GM19240 (cell line): ENCODE results near the gene EDRF1.

Experiments used
- DNase-seq: peaks from one replicate; pipeline ENCODE4 v3.0.0; 2011; ENCODE audit warnings: low spot score; ENCODE audit not compliant: insufficient read length

The EDRF1 gene

DNA sequence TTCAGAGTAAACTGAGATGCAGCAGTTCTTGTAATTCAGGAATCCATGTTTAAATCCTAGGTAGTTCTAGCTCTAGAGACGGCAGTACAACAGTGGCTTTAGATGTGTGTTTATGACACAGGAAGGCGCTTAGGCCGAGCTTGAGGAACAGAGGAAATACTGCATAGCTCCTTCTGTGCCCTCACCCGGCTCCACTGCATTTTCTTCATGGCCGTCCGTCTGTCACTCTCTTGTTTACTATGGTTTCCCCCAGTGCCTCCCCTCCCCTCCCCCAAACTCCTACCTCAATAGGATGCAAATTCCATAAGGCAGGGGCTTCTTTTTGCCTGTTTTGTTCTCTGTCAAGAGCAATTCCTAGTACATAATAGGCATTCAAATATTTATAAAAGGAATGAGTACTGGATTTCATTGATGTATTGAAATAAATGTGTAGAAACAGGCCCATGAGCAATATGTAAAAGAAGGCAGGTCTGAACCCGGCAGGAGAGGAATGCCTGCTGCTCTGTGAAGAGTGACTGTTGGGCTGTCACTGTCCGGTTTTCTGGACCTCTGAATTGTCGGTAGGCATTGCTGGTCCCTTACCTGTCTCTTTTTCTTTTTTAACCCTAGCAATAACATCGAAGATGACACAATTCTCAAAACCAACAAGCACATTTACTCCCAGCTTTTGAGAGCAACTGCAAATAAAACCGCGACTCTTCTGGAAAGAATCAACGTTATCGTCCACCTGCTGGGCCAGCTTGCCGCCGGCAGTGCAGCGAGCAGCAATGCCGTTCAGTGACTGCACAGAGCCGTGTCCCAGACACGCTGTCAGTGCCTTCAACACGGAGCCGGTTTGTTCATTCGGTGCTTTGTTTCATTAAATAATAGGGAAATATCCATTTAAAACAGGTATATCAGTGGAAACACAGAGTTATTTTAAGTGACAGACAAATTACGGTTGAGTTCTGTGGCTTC lies 43.5 kb downstream of the EDRF1 start:
- DNase-seq: no peak

- DNase-seq: no peak
These were observed 46.3 kb downstream of the EDRF1 start for GRCh38 chr10:125765835-125766234.

- DNase-seq: no peak
These were observed 47.0 kb downstream of the EDRF1 start for GRCh38 chr10:125766511-125766910.

DNA sequence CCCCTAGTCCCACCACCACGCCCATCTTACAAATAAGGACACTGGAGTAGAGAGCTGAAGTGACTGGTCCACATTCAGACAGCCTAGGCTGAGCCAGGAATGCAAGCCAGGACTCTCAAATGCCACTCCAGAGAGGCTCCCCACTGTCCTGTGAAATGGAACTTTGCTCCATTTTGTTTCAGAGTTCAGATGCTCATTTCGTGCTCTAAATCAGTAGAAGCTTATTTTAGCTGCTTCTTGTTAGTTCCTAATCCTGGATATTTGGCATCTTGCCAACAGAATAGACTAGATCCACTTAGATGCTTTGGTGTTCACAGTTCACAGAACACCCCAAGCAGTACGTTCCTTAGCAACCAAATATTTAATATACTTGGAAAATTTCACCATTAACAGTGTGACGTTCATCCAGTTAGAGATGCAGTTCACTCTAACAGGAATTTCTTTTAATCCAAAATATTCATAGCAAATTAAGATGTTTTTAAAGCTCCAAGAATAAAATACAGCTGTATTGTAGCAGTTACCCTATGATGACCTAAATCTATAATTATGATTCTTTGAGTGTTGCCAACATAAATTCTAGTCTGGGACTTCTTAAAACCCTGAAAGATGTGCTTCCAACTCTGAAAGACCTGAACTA lies 48.8 kb downstream of the EDRF1 start:
- no peak for DNase-seq

GRCh38 chr10:125769175-125769574 lies 49.7 kb downstream of the EDRF1 start:
- no peak for DNase-seq

DNA sequence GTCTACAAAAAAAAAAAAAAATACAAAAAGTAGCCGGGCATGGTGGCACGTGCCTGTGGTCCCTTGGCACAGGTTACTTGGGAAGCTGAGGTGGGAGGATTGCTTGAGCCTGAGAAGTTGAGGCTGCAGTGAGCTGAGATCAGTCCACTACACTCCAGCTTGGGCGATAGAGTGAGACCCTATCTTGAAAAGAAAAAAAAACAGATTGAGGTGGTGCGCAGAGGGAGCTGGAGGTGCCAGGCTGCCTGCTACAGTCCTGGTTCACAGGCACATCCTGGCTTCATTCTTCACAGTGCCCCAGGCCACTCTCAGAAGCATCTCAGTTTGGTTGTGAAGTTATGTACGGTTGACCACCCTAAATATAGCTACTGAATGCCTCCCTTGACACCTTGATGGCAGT lies 51.3 kb downstream of the EDRF1 start:
- no peak for DNase-seq

GRCh38 chr10:125772112-125772863 lies 52.8 kb downstream of the EDRF1 start:
- DNase-seq: no peak

GRCh38 chr10:125772864-125773180 lies 53.3 kb downstream of the EDRF1 start:
- DNase-seq: no peak

GRCh38 chr10:125773687-125774543 lies 54.4 kb downstream of the EDRF1 start:
- DNase-seq: no peak

- no peak for DNase-seq
These were observed 55.2 kb downstream of the EDRF1 start for GRCh38 chr10:125774581-125775191.

- DNase-seq: no peak
These were observed 56.1 kb downstream of the EDRF1 start, which contains the start of gene MMP21 for GRCh38 chr10:125775491-125776106. Gene MMP21 (minus strand): TSS chr10:125775821. CDS start chr10:125775821, 0 bp downstream.

DNA sequence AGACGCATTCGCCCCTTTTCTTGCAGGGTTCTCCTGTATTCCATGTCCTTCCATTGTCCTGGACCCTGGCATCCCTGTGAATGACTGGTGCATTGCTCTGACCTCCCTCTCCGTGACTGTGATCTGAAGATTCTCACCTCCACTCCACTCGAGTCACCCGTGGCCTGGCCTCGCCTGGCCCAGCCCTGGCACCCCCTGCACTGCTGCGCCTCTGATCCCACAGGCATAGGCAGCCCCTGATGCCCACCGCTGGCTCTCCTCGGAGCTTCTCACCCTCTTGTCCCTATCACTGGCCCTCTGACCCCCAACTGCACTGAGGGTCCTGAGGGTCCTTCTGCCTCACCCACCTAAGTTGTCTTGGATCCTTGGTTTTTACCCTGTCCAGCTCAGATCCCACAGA lies 58.3 kb downstream of the EDRF1 start:
- DNase-seq: no peak

GRCh38 chr10:125778556-125778955 lies 59.0 kb downstream of the EDRF1 start:
- DNase-seq: no peak

DNA sequence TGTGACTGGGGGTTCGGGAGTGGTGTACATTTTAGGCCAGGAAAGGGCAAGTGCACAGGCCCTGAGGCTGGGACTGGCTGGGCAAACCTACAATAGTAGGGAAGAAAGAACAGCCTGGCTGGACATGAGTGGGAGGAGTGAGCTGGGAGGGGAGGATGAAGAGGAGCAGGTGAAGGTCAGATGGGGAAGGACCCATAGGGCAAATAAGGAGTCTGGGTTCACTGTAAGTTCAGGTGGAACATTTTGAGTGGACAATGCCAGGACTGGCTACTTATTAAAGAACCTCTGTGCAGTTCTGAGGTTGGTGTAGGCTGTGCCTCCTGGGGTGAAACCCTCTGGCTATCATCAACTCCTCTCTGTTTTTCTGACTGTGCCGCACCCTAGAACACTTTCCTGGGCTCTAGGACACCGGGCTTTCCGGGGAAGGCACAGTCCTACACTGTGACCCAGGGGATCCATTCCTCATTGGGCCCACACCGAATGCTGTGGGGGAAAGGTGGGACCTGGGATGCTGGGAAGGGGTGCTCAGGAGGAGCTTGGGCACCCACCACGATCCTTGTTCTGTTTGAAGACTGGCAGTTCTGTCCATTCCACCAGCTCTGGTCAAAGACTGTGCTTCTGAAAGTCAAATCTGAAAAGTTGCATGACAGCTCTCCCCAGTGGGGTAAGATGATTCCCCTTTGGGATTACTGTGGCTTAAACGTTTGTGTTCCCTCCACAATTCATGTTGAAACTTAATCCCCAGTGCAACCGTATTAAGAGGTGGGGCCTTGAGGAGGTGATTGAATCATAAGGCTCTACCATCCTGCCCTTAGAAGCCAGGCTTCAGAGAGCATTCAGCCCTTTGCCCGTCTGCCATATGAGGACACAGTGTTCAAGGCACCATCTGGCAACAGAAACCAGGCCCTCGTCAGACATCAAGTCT lies 60.2 kb downstream of the EDRF1 start:
- DNase-seq: no peak

DNA sequence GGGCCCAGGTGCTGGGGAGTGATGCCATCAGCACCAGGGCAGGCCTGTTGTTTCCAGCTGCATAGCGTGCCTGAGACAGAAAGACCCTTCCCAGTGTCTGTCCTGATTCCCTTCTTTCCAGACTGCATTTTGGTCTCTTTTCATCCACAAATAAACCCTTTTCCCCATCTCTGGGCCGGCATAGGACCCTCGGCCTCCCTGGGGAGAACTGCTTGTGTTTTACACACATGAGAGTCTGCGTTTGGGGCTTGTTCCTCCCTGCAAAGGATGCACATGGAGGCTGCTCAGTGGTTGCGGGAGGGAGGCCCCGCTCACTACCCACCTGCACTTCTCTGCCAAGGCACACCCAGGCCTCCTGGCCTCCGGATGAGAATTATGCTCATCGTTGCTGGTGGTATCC lies 61.9 kb downstream of the EDRF1 start:
- DNase-seq: no peak

DNA sequence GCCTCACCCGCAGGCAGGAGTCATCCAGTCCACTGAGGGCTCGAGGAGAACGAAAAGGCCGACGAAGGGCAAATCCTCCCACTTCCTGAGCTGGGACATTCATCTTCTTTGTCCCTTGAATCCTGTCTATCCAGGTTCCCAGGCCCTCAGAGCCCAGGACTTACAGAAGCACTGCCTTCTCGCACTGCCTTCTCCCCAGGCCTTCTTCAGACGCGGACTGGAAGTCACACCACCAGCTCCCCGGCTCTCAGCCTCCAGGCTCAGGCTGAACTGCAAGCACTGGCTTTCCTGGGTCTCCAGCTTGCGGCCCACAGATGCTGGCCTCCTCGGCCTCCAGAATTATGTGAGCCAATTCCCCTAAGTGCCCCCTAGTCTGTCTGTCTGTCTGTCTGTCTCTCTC lies 62.5 kb downstream of the EDRF1 start:
- DNase-seq: no peak

DNA sequence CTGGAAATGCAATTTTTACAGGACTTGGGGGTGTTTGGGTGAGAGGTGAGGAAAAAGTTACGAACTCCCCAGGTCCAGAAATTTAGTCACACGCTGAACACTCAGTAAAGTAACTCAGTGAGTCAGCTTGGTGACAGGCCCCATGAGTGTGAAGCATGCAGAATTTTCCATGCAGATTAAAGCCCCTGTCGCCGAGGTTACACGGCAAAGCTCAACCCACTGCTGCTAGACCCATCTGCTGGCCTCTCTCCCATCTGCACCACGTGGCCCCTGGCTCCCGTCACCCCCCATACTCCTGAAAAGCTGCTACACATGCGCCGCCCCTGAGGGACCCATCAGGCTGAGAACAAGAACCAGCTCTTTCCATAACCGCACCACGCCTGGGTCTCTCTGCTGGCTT lies 63.1 kb downstream of the EDRF1 start:
- no peak for DNase-seq

GRCh38 chr10:125783408-125783807 lies 63.9 kb downstream of the EDRF1 start:
- DNase-seq: no peak

- peak; percentile 23 for DNase-seq
These were observed 64.4 kb downstream of the EDRF1 start for GRCh38 chr10:125783957-125784356.
